Uterus (tissue), 4 donors: ENCODE results near the gene TSSK2. TPM values are rescaled to one million over a fixed set of nuclear protein-coding genes. Genes with fewer than 3 reads are reported as not detected.

Experiments used
- DNase-seq, 2 donors: peaks; one replicate each; pipeline ENCODE4 v3.0.0-alpha.2; 2019 to 2020
- H3K27ac ChIP-seq, 2 donors: fragments of 200-600 bp; sonication (generic); 1 replicate in 1 of 2; 2 replicates in 1 of 2; pipeline ENCODE4 v1.5.1; 2016 to 2018
- H3K27me3 ChIP-seq, 2 donors: fragments of 200-600 bp; sonication (generic); one replicate each; pipeline ENCODE4 v1.5.1; 2018 to 2019; ENCODE audit warnings: control low read depth in 1 of 2
- H3K36me3 ChIP-seq, 2 donors: fragments of 200-600 bp; sonication (generic); one replicate each; pipeline ENCODE4 v1.5.1; 2019; ENCODE audit warnings: control low read depth in 1 of 2
- H3K4me1 ChIP-seq, 2 donors: fragments of 200-600 bp; sonication (generic); one replicate each; pipeline ENCODE4 v1.5.1; 2018 to 2019; ENCODE audit warnings: control low read depth in 1 of 2
- H3K4me3 ChIP-seq, 2 donors: fragments of 200-600 bp; sonication (generic); 1 replicate in 1 of 2; 2 replicates in 1 of 2; pipeline ENCODE4 v1.5.1; 2018 to 2019; ENCODE audit warnings: mild to moderate bottlenecking in 1 of 2
- H3K9me3 ChIP-seq, 2 donors: fragments of 200-600 bp; sonication (generic); one replicate each; pipeline ENCODE4 v1.5.1; 2019; ENCODE audit warnings: control low read depth in 1 of 2
- POLR2A ChIP-seq, 2 donors: fragments of 450-650 bp; IDR thresholded peaks; one replicate each; pipeline ENCODE4 v1.6.1; 2016; ENCODE audit warnings: antibody characterized with exemption in 2 of 2, mild to moderate bottlenecking in 1 of 2, moderate library complexity in 1 of 2
- intact Hi-C: fragments of 100-400 bp; cut with DNase I; formaldehyde crosslinking; loops from one replicate; pipeline ENCODE4 v1.15.1; 2023; ENCODE audit warnings: low total_unique reads
- total RNA-seq, 4 donors: library from RNA; depleted of rRNA in 3 of 4; stranded (reverse); fragments of >200 nt in 3 of 4; gene quantifications; one replicate each; pipeline versions ENCODE4 v1.1.0 to v1.2.4, GENCODE V29; 2014 to 2023
- TF ChIP-seq, protein P1 (sequence below), 4 experiments: fragments of 200-600 bp in 2 of 4; fragments of 450-650 bp in 2 of 4; sonication (generic) in 2 of 4; IDR thresholded peaks; one replicate each; pipeline ENCODE4 v1.5.1; 2016 to 2019; ENCODE audit warnings: antibody characterized with exemption in 4 of 4, mild to moderate bottlenecking in 2 of 4, moderate library complexity in 1 of 4
- donor health status: DM: yes; HTN: yes; CAD: no.

Gene TSSK2
- total RNA-seq, 4 donors from 2014 or later = 0.30 TPM; not detected in 3

- TF ChIP-seq POLR2A (IDR thresholded peaks at IDR 0.05) = no peak
- TF ChIP-seq, protein P1, sequence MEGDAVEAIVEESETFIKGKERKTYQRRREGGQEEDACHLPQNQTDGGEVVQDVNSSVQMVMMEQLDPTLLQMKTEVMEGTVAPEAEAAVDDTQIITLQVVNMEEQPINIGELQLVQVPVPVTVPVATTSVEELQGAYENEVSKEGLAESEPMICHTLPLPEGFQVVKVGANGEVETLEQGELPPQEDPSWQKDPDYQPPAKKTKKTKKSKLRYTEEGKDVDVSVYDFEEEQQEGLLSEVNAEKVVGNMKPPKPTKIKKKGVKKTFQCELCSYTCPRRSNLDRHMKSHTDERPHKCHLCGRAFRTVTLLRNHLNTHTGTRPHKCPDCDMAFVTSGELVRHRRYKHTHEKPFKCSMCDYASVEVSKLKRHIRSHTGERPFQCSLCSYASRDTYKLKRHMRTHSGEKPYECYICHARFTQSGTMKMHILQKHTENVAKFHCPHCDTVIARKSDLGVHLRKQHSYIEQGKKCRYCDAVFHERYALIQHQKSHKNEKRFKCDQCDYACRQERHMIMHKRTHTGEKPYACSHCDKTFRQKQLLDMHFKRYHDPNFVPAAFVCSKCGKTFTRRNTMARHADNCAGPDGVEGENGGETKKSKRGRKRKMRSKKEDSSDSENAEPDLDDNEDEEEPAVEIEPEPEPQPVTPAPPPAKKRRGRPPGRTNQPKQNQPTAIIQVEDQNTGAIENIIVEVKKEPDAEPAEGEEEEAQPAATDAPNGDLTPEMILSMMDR (IDR thresholded peaks at IDR 0.05) = no peak
- DNase-seq = no peak
- Histone ChIP-seq H3K27me3 (no peaks in the 10 kb centered on the region), H3K4me3 (no peak overlapping the region), H3K4me1 (no peaks in the 10 kb centered on the region), H3K36me3 (no peaks in the 10 kb centered on the region), H3K27ac (no peak overlapping the region), H3K9me3 (no peaks in the 10 kb centered on the region)
- intact Hi-C loops = no loop called here
Measured at GRCh38 chr22:19132693-19133400, 1.7 kb downstream of the TSSK2 start.

- TF ChIP-seq, protein P1 (IDR thresholded peaks at IDR 0.05) = no peak
- no peak for TF ChIP-seq POLR2A (IDR thresholded peaks at IDR 0.05)
- Histone ChIP-seq H3K9me3 (no peaks in the 10 kb centered on the region), H3K27ac (no peak overlapping the region), H3K4me1 (no peaks in the 10 kb centered on the region), H3K27me3 (no peaks in the 10 kb centered on the region), H3K4me3 (no peak overlapping the region), H3K36me3 (no peaks in the 10 kb centered on the region)
- no peak for DNase-seq
- intact Hi-C loops = no loop called here
Measured at GRCh38 chr22:19133561-19133960, 2.5 kb downstream of the TSSK2 start.

GRCh38 chr22:19134176-19134831 is 3.2 kb downstream of the TSSK2 start:
- H3K9me3 ChIP-seq = no peaks in the 10 kb centered on the region
- no peaks in the 10 kb centered on the region for H3K4me1 ChIP-seq
- H3K36me3 ChIP-seq = no peaks in the 10 kb centered on the region
- TF ChIP-seq POLR2A (IDR thresholded peaks at IDR 0.05) = no peak
- TF ChIP-seq, protein P1 (IDR thresholded peaks at IDR 0.05) = no peak
- H3K27me3 ChIP-seq = no peaks in the 10 kb centered on the region
- no peak overlapping the region for H3K4me3 ChIP-seq
- intact Hi-C loops = no loop called here
- DNase-seq = no peak
- H3K27ac ChIP-seq = no peak overlapping the region

- no peaks in the 10 kb centered on the region for H3K9me3 ChIP-seq
- no peaks in the 10 kb centered on the region for H3K4me1 ChIP-seq
- H3K27ac ChIP-seq = no peak overlapping the region
- DNase-seq = no peak
- H3K4me3 ChIP-seq = no peak overlapping the region
- no peaks in the 10 kb centered on the region for H3K36me3 ChIP-seq
- TF ChIP-seq, protein P1 (IDR thresholded peaks at IDR 0.05) = no peak
- TF ChIP-seq POLR2A (IDR thresholded peaks at IDR 0.05) = no peak
- intact Hi-C loops = no loop called here
- H3K27me3 ChIP-seq = no peaks in the 10 kb centered on the region
Measured at GRCh38 chr22:19134874-19135273, 3.8 kb downstream of the TSSK2 start.

DNA sequence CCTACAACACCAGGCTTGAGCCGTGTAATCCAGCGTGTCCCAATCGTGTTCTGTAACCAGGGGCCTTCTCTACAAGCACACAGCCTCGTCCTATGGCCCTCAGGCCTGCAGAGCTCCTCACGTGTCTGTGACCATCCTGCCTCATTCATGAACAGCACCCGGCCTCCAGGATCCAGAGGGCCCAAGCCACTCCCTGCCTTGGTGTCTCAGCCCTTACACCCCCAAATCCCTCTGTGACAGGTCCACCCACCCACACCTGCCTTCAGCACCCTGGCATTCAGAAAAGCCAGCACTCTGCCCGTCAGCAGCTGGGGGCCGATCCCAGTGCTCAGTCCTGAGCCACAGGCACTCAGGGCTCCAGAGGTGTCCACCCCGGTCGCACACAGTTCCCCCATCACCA is 5.8 kb downstream of the TSSK2 start:
- H3K27me3 ChIP-seq = no peaks in the 10 kb centered on the region
- H3K4me1 ChIP-seq = no peaks in the 10 kb centered on the region
- H3K9me3 ChIP-seq = no peaks in the 10 kb centered on the region
- H3K4me3 ChIP-seq = no peak overlapping the region
- no peak for DNase-seq
- intact Hi-C loops = no loop called here
- H3K36me3 ChIP-seq = no peaks in the 10 kb centered on the region
- no peak overlapping the region for H3K27ac ChIP-seq
- TF ChIP-seq, protein P1 (IDR thresholded peaks at IDR 0.05) = no peak
- TF ChIP-seq POLR2A (IDR thresholded peaks at IDR 0.05) = no peak
